SK-N-SH treated with all-trans-retinoic acid at 6 μM for 48 hours (cell line): ENCODE measurements around the gene FZD2.
"Not testable (repeated sequence)": the region's sequence is repeated elsewhere in the genome, so short reads cannot be mapped to it uniquely, and the experiment has no call there.

Experiments
- ATAC-seq: fragments of 200-7000 bp; cut with Tn5 transposase; 3 replicates; pipeline ENCODE4 v1.9.1; 2020; ENCODE audit warnings: mild to moderate bottlenecking, moderate library complexity
- CREB5 ChIP-seq: fragments of 250-450 bp; sonication (Bioruptor Pico); IDR thresholded peaks from 2 replicates; pipeline ENCODE4 v1.5.1; 2020; ENCODE audit warnings: low read depth, mild to moderate bottlenecking, moderate library complexity
- CSDC2 ChIP-seq: fragments of 250-450 bp; sonication (Bioruptor Pico); IDR thresholded peaks from 2 replicates; pipeline ENCODE4 v1.5.0; 2020; ENCODE audit warnings: mild to moderate bottlenecking, moderate library complexity
- CSRNP3 ChIP-seq: fragments of 250-450 bp; sonication (Bioruptor Pico); IDR thresholded peaks from 2 replicates; pipeline ENCODE4 v1.5.1; 2021; ENCODE audit warnings: mild to moderate bottlenecking, moderate library complexity
- ESRRG ChIP-seq: fragments of 250-450 bp; sonication (Bioruptor Pico); IDR thresholded peaks from 2 replicates; pipeline ENCODE4 v1.6.1; 2021; ENCODE audit warnings: mild to moderate bottlenecking
- GLIS3 ChIP-seq: fragments of 250-450 bp; sonication (Bioruptor Pico); IDR thresholded peaks from 2 replicates; pipeline ENCODE4 v1.5.0; 2020; ENCODE audit warnings: mild to moderate bottlenecking, moderate library complexity
- ISL1 ChIP-seq: fragments of 250-450 bp; sonication (Bioruptor Pico); IDR thresholded peaks from 2 replicates; pipeline ENCODE4 v2.1.2; 2022; ENCODE audit warnings: mild to moderate bottlenecking, moderate library complexity
- OSR1 ChIP-seq: fragments of 250-450 bp; sonication (Bioruptor Pico); IDR thresholded peaks from 2 replicates; pipeline ENCODE4 v1.8.0; 2022; ENCODE audit warnings: moderate library complexity, mild to moderate bottlenecking, inconsistent platforms
- PPARA ChIP-seq: fragments of 250-450 bp; sonication (Bioruptor Pico); IDR thresholded peaks from 2 replicates; pipeline ENCODE4 v1.5.0; 2020; ENCODE audit warnings: mild to moderate bottlenecking, borderline replicate concordance
- RARB ChIP-seq: fragments of 250-450 bp; sonication (Bioruptor Pico); IDR thresholded peaks from 2 replicates; pipeline ENCODE4 v1.8.0; 2021; ENCODE audit warnings: mild to moderate bottlenecking, moderate library complexity
- SNAI2 ChIP-seq: fragments of 250-450 bp; sonication (Bioruptor Pico); IDR thresholded peaks from 2 replicates; pipeline ENCODE4 v1.5.0; 2020; ENCODE audit warnings: mild to moderate bottlenecking, moderate library complexity
- TCF4 ChIP-seq: fragments of 250-450 bp; sonication (Bioruptor Pico); IDR thresholded peaks from 2 replicates; pipeline ENCODE4 v1.8.0; 2021; ENCODE audit warnings: mild to moderate bottlenecking, moderate library complexity, borderline replicate concordance
- TOX ChIP-seq: fragments of 250-450 bp; sonication (Bioruptor Pico); IDR thresholded peaks from 2 replicates; pipeline ENCODE4 v1.8.0; 2021; ENCODE audit warnings: mild to moderate bottlenecking, moderate library complexity, borderline replicate concordance
- ZC3H10 ChIP-seq: fragments of 250-450 bp; sonication (Bioruptor Pico); IDR thresholded peaks from 2 replicates; pipeline ENCODE4 v1.5.1; 2021; ENCODE audit warnings: mild to moderate bottlenecking, moderate library complexity
- ZNF70 ChIP-seq: fragments of 450-650 bp; formaldehyde crosslinking; IDR thresholded peaks from 2 replicates; pipeline ENCODE4 v1.5.0; 2020; ENCODE audit warnings: mild to moderate bottlenecking, moderate library complexity
- TF ChIP-seq, protein P1 (sequence below): fragments of 250-450 bp; sonication (Bioruptor Pico); IDR thresholded peaks from 2 replicates; pipeline ENCODE4 v1.8.0; 2020; ENCODE audit warnings: mild to moderate bottlenecking, moderate library complexity, borderline replicate concordance
- TF ChIP-seq, protein P2 (sequence below): fragments of 250-450 bp; sonication (Bioruptor Pico); IDR thresholded peaks from 2 replicates; pipeline ENCODE4 v1.5.0; 2020; ENCODE audit warnings: mild to moderate bottlenecking, moderate library complexity

The FZD2 gene

DNA sequence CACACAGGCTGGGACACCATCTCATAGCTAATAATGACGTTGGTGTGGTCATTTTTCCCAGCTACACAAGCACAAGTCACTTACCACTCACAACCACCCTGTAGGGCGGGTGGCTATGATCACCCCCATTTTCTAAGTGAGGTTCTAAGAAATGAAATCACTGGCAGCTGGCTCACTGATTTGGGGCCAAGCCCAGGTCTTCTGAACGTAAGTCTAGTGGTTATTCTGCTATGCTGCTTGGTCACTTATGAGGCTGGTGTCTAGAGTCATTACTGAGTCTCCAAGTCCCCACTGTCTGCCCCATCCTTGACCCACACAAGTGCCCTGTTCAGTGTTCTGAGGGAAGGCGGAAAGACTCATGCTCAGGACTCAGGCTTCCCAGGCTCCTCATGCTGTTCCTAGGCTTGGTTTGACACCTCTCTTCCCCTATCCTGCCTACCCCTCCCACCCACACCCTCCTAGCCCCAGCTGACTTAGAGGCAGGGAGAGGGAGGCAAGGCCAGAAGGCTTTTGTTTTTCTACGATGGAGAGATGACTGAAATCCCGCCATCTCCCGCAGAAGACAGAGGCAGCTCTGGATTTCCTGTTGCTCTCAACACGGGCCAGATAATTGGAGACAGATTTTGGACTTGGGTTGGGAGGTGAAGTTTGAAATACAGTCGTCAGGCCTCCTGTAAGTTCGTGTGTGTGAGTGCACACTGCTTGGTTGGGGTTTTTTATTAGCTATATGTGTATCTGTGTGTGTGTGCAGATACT lies 32.2 kb downstream of the FZD2 start:
- TF ChIP-seq PPARA: no peak
- 0 out of 2 replicates have a peak, but pooled peaks have one; percentile 13 for TF ChIP-seq TCF4
- TF ChIP-seq ZNF70 (CRISPR knock-in tag): peak; percentile 97
- ATAC-seq: peak; percentile 23

- not testable (repeated sequence) for ATAC-seq
These were observed 32.8 kb downstream of the FZD2 start for GRCh38 chr17:44590072-44590462.

DNA sequence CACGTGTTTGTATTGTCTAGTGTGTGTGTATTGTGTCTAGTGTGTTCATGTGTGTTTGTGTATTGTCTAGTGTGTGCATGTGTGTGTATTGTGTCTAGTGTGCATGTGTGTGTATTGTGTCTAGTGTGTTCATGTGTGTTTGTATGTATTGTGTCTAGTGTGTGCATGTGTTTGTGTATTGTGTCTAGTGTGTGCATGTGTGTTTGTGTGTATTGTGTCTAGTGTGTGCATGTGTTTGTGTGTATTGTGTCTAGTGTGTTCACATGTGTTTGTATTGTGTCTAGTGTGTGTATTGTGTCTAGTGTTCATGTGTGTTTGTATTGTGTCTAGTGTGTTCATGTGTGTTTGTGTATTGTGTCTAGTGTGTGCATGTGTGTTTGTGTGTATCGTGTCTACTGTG lies 33.5 kb downstream of the FZD2 start:
- ATAC-seq: not testable (repeated sequence)

DNA sequence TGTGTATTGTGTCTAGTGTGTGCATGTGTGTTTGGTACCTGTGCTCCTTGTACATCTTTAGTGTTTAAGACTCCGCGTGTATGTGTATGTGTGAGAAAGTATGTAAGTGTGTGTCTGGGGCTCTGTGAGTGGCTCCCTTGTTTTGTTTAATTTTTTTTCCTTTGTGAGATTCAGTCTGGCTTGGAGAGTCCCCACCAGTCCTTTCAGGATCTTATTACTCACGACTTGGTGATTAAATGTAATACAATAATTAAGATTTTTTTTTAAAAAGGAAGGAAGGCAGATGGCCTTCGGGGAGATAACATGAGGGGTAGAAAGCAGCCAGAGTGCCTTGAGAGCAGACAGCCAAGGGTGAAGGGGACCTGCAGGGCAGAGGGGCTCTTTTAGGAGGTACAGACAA lies 33.9 kb downstream of the FZD2 start:
- TF ChIP-seq GLIS3: no peak
- peak; percentile 61 for TF ChIP-seq TCF4
- peak; percentile 35; the same call in 1 of the 2 replicates for TF ChIP-seq ISL1
- TF ChIP-seq, all 23 proteins: peak for 2
- no peak for ATAC-seq

DNA sequence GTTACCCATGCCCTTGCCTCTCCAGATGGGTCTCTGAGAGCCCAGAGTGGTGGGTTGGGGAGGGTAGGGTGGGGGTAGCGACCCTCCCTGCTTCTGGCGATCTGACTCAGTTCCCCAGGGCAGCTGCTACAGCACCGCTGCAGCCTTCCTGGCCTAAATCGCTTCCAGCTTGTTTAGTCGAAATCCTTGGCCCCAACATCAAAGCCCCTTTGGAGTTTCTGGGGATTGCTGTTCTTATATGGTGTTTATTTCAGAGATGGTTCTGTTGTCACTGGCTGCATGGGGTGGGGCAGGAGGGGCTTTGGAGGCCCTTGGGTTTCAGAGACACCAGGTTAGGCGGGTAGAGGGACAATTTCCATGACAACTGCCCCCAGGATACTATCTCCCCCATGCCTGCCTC lies 35.9 kb downstream of the FZD2 start:
- no peak for TF ChIP-seq SNAI2 (CRISPR knock-in tag)
- no peak for TF ChIP-seq OSR1 (CRISPR knock-in tag)
- no peak for TF ChIP-seq TOX (CRISPR knock-in tag)
- TF ChIP-seq ZC3H10 (CRISPR knock-in tag): no peak
- TF ChIP-seq, protein P1, sequence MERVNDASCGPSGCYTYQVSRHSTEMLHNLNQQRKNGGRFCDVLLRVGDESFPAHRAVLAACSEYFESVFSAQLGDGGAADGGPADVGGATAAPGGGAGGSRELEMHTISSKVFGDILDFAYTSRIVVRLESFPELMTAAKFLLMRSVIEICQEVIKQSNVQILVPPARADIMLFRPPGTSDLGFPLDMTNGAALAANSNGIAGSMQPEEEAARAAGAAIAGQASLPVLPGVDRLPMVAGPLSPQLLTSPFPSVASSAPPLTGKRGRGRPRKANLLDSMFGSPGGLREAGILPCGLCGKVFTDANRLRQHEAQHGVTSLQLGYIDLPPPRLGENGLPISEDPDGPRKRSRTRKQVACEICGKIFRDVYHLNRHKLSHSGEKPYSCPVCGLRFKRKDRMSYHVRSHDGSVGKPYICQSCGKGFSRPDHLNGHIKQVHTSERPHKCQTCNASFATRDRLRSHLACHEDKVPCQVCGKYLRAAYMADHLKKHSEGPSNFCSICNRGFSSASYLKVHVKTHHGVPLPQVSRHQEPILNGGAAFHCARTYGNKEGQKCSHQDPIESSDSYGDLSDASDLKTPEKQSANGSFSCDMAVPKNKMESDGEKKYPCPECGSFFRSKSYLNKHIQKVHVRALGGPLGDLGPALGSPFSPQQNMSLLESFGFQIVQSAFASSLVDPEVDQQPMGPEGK: no peak
- TF ChIP-seq PPARA: no peak
- TF ChIP-seq, protein P2, sequence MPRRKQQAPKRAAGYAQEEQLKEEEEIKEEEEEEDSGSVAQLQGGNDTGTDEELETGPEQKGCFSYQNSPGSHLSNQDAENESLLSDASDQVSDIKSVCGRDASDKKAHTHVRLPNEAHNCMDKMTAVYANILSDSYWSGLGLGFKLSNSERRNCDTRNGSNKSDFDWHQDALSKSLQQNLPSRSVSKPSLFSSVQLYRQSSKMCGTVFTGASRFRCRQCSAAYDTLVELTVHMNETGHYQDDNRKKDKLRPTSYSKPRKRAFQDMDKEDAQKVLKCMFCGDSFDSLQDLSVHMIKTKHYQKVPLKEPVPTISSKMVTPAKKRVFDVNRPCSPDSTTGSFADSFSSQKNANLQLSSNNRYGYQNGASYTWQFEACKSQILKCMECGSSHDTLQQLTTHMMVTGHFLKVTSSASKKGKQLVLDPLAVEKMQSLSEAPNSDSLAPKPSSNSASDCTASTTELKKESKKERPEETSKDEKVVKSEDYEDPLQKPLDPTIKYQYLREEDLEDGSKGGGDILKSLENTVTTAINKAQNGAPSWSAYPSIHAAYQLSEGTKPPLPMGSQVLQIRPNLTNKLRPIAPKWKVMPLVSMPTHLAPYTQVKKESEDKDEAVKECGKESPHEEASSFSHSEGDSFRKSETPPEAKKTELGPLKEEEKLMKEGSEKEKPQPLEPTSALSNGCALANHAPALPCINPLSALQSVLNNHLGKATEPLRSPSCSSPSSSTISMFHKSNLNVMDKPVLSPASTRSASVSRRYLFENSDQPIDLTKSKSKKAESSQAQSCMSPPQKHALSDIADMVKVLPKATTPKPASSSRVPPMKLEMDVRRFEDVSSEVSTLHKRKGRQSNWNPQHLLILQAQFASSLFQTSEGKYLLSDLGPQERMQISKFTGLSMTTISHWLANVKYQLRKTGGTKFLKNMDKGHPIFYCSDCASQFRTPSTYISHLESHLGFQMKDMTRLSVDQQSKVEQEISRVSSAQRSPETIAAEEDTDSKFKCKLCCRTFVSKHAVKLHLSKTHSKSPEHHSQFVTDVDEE (CRISPR knock-in tag): no peak
- no peak for TF ChIP-seq CREB5 (CRISPR knock-in tag)
- no peak for TF ChIP-seq ESRRG (CRISPR knock-in tag)
- TF ChIP-seq, all 23 proteins: peak for 0
- no peak for ATAC-seq

DNA sequence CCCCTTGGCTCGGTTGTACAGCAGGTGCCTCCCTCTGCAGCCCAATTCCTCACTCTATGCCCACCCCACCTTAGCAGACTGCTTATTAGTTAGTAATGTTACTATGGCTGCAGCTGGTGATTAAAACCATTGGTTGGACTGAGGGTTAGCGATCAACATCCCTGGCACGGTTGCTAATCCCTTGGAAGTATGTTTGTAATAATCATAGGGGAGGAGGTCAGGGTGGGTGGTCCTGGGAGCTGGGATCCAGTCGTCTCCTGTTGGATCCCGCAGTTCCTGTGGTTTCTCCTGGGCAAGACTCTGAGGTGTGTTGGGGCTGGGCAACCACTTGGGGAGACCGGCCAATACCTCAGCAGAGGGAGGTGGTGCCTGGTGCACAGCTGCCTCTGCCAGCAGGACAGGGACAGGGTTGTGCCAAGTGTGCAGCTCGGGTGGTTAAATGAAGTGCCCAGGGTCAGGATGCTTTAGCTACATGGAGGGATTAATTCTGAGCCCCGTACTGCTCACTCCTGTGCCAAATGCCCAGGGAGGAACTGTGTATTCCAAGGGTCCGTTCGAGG lies 38.0 kb downstream of the FZD2 start:
- TF ChIP-seq TOX (CRISPR knock-in tag) (no peak), CREB5 (CRISPR knock-in tag) (no peak), PPARA (no peak), CSDC2 (CRISPR knock-in tag) (no peak), CSRNP3 (CRISPR knock-in tag) (no peak), RARB (CRISPR knock-in tag) (no peak), ZC3H10 (CRISPR knock-in tag) (no peak)
- TF ChIP-seq, protein P2 (CRISPR knock-in tag): no peak

More for the DNA sequence above, 38.0 kb downstream of the FZD2 start:
- no peak for ATAC-seq
